NCI-H2196 treated with DMSO at 0.1 percent for 48 hours (cell line): Measurements from ENCODE around the gene PRDM9.
"Not testable (repeated sequence)": the region's sequence is repeated elsewhere in the genome, so short reads cannot be mapped to it uniquely, and the experiment has no call there.

ENCODE experiments used
- DNase-seq: peaks from one replicate; lab custom pipeline; 2025; ENCODE audit not compliant: unreplicated experiment; lab: John Stamatoyannopoulos, UW

The PRDM9 gene

GRCh38 chr5:23527216-23527920, 20.0 kb downstream of the PRDM9 start:
- DNase-seq: not testable (repeated sequence)

- no peak for DNase-seq
Observed at GRCh38 chr5:23528677-23529076, 21.3 kb downstream of the PRDM9 start.

- no peak for DNase-seq
Observed at GRCh38 chr5:23530571-23530970, 23.2 kb downstream of the PRDM9 start.

GRCh38 chr5:23571059-23571458, 63.6 kb downstream of the PRDM9 start:
- no peak for DNase-seq
